ENCODE results near the gene ACOXL.

Gene ACOXL

DNA sequence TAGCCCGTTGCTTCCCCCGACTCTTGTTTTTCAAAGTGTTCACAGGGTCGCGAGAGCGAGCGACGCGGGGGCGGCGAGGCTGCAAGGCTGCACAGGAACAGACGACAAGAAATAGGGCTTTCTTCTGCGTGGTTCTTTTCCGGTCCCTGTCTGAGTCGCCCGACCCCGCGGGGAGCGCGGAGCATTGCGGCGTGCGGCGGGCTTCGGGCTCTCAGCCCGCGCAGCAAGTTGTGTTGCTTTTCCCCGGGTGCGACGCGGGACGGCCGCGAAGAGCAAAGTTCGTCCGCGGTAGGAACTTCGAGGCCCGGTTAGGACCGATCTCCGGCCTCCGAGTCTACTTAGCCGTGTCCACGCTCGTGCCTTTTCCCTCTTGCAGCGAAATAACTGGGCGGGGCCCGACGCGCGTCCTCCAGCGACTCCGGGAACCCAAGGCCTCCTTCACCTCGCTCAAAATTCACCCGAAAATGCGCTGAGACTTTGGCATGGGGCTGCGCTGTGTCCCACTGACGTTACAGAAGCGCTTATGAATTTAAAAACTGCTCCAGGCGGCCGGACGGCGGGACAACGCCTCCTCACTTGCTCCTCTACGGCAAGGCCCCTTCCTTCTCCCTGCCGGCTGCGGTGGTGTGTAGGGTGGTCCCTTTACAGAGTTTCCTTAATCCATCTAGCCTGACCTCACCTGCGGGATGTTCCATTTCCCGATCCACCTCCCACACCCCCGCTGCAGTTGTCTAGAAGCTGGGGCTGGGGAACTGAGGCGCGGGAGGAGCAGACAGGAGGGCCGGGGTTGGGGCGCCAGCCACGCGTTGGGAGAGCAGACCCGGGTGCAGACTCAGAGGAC lies 386.8 kb downstream of the ACOXL start:
- peak; percentile 40 for DNase-seq (ENCODE audit: extremely low read depth, insufficient read length)
- H3K27me3 ChIP-seq (replicated peaks; ENCODE audit: control insufficient read depth, insufficient read depth, low read length), result peaks cover 3% of the 10 kb centered on the region
- TF ChIP-seq, protein P1, sequence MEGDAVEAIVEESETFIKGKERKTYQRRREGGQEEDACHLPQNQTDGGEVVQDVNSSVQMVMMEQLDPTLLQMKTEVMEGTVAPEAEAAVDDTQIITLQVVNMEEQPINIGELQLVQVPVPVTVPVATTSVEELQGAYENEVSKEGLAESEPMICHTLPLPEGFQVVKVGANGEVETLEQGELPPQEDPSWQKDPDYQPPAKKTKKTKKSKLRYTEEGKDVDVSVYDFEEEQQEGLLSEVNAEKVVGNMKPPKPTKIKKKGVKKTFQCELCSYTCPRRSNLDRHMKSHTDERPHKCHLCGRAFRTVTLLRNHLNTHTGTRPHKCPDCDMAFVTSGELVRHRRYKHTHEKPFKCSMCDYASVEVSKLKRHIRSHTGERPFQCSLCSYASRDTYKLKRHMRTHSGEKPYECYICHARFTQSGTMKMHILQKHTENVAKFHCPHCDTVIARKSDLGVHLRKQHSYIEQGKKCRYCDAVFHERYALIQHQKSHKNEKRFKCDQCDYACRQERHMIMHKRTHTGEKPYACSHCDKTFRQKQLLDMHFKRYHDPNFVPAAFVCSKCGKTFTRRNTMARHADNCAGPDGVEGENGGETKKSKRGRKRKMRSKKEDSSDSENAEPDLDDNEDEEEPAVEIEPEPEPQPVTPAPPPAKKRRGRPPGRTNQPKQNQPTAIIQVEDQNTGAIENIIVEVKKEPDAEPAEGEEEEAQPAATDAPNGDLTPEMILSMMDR (IDR thresholded peaks at IDR 0.05; ENCODE audit: insufficient read depth, low read length, poor library complexity, severe bottlenecking), result no peak
- H3K4me3 ChIP-seq (replicated peaks; ENCODE audit: low read depth, low read length), result no peak overlapping the region
- 0 out of 2 replicates have a peak, but pooled peaks cover 1% of the 10 kb centered on the region for H3K36me3 ChIP-seq (ENCODE audit: control insufficient read depth, insufficient read depth, low read length)

DNA sequence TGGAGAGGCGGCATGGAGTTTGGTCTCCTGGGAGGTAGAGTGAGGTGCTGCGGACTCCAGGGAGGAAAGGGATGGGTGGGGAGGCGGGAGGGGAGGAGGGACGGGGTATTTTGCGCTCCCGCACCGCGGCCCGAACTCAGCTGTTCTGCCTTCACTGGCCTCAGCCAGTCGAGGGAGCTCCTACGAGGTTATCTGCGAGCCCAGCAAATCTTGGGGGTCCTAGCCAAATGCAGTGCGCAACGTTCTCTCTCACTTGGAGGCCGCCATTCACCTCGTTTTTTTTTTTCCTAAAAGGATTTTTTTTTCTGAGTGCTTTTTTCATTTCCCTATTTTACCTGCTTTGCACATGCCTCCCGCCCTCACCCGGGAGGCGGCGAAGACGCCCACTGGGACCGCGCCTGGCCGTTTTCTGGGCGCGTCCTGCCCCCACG lies 387.5 kb downstream of the ACOXL start:
- H3K36me3 ChIP-seq (ENCODE audit: control insufficient read depth, insufficient read depth, low read length), result 0 out of 2 replicates have a peak, but pooled peaks cover 1% of the 10 kb centered on the region
- peak overlapping the region; percentile 51 for H3K4me3 ChIP-seq (replicated peaks; ENCODE audit: low read depth, low read length)
- TF ChIP-seq, protein P1 (IDR thresholded peaks at IDR 0.05; ENCODE audit: insufficient read depth, low read length, poor library complexity, severe bottlenecking), result no peak
- H3K27me3 ChIP-seq (replicated peaks; ENCODE audit: control insufficient read depth, insufficient read depth, low read length), result peaks cover 3% of the 10 kb centered on the region
- peak; percentile 37 for DNase-seq (ENCODE audit: extremely low read depth, insufficient read length)

DNA sequence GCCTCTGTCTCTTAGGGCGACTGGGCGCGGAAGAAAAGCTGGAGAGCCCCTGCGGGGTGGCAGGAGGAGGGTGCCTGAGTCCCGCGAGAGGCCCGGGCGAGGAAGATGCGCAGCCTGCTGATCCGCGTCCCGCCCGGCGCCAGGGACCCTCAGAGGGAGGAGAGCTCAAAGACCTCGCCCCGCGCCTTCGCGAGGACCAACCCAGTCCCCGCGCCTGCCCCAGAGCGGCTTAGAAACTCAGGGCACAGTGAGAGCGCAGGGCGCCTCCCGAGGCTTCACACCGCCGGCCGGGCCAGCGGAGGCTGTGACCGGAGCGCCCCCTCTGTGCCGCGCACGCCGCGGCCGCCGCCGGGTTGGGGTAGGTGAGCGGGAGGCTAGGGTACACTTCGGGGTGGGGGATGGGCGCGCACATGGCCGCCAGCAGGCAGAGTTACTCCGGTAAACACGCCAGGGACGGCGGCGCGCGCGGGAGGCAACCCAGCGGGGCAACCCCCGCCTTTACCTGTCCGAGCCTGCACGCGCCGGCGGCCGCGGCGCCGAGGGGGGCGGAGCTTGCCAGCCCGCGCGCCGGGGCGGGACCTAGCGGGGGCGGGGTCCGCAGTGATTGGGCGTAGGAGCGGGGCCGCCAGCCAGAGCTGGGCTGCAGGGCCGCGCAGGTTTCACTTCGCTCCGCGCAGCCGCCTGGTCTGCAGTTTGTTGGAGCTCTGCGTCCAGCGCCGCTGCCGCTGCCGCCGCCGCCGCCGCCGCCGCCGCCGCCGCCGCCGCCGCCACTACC lies 388.1 kb downstream of the ACOXL start, which contains the start of gene BCL2L11:
BCL2L11 (plus strand) TSS at position 662 of the 775 bp plus-strand sequence. CDS start 2,832 bp downstream, outside the sequence.
- Histone ChIP-seq H3K36me3 (ENCODE audit: control insufficient read depth, insufficient read depth, low read length) (0 out of 2 replicates have a peak, but pooled peaks cover 1% of the 10 kb centered on the region), H3K4me3 (replicated peaks; ENCODE audit: low read depth, low read length) (peak within 1 kb of the TSS; percentile 76), H3K27me3 (replicated peaks; ENCODE audit: control insufficient read depth, insufficient read depth, low read length) (peaks cover 3% of the 10 kb centered on the region)
- TF ChIP-seq, protein P1 (IDR thresholded peaks at IDR 0.05; ENCODE audit: insufficient read depth, low read length, poor library complexity, severe bottlenecking), result peak; percentile 13
- DNase-seq (ENCODE audit: extremely low read depth, insufficient read length), result peak; percentile 92

DNA sequence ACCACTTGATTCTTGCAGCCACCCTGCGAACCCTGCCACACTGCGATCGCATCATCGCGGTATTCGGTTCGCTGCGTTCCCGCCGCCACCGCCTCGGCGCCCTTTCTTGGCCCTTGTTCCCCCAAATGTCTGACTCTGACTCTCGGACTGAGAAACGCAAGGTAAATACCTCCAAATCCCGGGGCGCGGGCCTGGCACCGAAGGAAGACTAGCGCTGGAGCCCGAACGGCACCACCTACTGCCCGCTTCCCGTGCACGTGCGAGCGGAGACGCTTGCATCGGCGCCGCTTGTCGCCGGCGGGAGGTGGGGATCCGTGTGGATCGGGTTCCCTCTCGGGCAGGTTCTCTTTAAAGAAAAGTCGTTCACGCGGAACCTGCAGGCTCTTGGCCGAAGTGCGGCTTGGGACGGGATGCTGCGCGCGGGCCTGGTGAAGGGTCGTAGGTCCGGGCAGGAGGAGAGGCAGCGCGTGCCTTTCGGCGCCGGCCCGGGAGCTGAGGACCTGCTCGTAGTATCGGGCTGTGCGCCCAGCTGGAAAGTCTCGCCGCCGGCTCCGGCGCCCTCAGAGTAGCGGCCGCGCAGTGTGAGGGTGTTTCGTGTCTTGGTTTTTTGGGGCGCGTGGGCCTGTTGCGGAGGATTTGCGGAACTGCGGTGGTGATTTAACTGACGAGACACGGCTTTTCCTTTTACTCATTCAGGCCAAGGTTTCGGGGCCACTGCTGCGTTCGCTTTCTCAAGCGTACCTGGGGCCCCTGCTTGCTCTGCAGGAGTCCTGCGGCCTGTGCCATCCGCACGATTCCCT lies 388.9 kb downstream of the ACOXL start:
- Histone ChIP-seq H3K27me3 (replicated peaks; ENCODE audit: control insufficient read depth, insufficient read depth, low read length) (peaks cover 3% of the 10 kb centered on the region), H3K4me3 (replicated peaks; ENCODE audit: low read depth, low read length) (peak overlapping the region; percentile 76), H3K36me3 (ENCODE audit: control insufficient read depth, insufficient read depth, low read length) (0 out of 2 replicates have a peak, but pooled peaks cover 1% of the 10 kb centered on the region)
- TF ChIP-seq, protein P1 (IDR thresholded peaks at IDR 0.05; ENCODE audit: insufficient read depth, low read length, poor library complexity, severe bottlenecking), result peak; percentile 0
- peak; percentile 73 for DNase-seq (ENCODE audit: extremely low read depth, insufficient read length)

All from GM06990 (cell line).